GM18502 (cell line): ENCODE measurements around the gene EIF2B5.

Experiments used
- ATAC-seq: cut with Tn5 transposase; IDR thresholded peaks from one replicate; pipeline ENCODE4 v1.9.1; 2021; ENCODE audit warnings: mild to moderate bottlenecking; ENCODE audit not compliant: unreplicated experiment, poor library complexity

EIF2B5 gene

DNA sequence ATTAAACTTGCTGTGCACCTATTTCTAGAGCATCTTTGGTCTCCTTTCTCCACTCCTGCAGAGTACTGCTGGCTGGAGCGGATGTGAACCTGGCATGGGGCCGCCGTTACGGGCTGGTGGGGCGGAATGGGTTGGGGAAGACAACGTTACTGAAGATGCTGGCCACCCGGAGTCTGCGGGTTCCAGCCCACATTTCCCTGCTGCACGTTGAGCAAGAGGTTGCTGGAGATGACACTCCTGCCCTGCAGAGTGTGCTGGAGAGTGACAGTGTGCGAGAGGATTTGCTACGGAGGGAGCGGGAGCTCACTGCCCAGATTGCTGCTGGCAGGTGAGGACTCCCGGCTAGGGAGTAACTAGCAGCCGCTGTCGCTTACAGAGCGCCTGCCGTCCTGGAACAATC is 52.9 kb downstream of the EIF2B5 start:
- ATAC-seq: no peak

DNA sequence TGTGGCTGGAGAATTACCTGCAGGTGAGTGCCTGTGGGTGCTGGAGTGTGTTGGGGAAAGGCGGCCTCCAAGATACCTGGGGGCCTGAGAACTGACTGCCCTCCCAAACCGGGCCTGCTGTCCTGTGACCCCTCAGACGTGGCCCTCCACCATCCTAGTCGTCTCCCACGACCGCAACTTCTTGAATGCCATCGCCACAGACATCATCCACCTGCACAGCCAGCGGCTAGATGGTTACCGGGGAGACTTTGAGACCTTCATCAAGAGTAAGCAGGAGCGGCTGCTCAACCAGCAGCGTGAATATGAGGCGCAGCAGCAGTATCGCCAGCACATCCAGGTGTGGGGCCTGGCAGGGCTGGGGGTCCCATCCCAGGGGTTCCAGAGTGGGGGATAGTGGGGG is 54.3 kb downstream of the EIF2B5 start:
- ATAC-seq: no peak

DNA sequence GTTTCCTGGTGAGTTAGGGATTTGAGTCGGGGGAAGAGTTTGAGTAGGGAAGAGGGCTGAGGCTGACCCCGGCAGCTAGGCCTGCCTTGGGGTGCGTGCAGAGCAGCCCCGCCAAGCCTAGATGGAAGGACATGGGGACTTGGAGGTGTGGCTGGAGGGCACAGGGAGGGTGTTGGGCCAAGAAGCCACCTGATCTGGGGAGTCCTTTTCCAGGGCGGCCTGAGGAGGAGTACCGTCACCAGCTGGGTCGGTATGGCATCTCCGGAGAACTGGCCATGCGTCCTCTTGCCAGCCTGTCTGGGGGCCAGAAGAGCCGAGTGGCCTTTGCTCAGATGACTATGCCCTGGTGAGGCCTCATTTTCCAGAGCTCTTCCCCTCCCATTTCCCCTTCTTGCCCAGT is 57.7 kb downstream of the EIF2B5 start:
- no peak for ATAC-seq

DNA sequence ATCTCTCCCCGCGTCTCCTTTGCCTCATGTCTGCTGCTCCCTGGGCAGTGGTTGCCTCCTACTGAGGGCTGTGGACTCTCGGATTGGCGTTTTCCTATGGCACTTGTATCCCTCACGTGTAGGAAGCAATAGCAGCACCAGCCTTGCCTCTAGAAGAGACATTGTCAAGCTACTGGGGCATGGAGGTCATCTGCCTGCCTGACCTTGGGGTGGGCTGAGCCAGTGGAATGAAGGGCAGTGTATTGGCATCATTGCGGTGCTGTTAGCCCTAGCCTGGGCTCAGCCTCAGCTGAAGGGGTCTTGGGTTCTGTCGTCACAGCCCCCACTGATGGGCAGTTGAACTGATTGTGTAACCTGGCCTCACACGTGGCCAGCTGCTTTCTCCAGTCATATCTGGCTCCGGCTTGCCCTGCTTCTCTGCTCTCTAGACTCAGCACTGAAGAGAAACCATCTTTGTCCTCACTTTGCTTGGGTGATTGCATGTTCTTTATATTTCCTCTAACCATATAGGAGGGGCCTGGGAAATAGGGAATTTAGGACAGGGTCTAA is 58.9 kb downstream of the EIF2B5 start:
- no peak for ATAC-seq
